ENCODE results near the gene ASGR1.

Gene ASGR1

GRCh38 chr17:7207120-7208001, 28.2 kb upstream of the ASGR1 start:
- no peak overlapping the region for H3K27ac ChIP-seq
- TF ChIP-seq ZFX (IDR thresholded peaks at IDR 0.05; ENCODE audit: borderline replicate concordance) (no peak), CTCF (IDR thresholded peaks at IDR 0.05) (no peak)

- no peak overlapping the region for H3K27ac ChIP-seq
- TF ChIP-seq ZFX (IDR thresholded peaks at IDR 0.05; ENCODE audit: borderline replicate concordance) (no peak), CTCF (IDR thresholded peaks at IDR 0.05) (no peak)
Observed at GRCh38 chr17:7205561-7205960, 26.4 kb upstream of the ASGR1 start.

- TF ChIP-seq ZFX (IDR thresholded peaks at IDR 0.05; ENCODE audit: borderline replicate concordance) (no peak), CTCF (IDR thresholded peaks at IDR 0.05) (no peak)
- no peak overlapping the region for H3K27ac ChIP-seq
Observed at GRCh38 chr17:7204828-7205461, 25.8 kb upstream of the ASGR1 start.

- no peak for TF ChIP-seq CTCF (IDR thresholded peaks at IDR 0.05)
- TF ChIP-seq ZFX (IDR thresholded peaks at IDR 0.05; ENCODE audit: borderline replicate concordance), result no peak
- no peak overlapping the region for H3K27ac ChIP-seq
Observed at GRCh38 chr17:7204336-7204735, 25.2 kb upstream of the ASGR1 start.

GRCh38 chr17:7203391-7203790, 24.2 kb upstream of the ASGR1 start:
- no peak overlapping the region for H3K27ac ChIP-seq
- TF ChIP-seq CTCF (IDR thresholded peaks at IDR 0.05), result no peak
- no peak for TF ChIP-seq ZFX (IDR thresholded peaks at IDR 0.05; ENCODE audit: borderline replicate concordance)

- TF ChIP-seq CTCF (IDR thresholded peaks at IDR 0.05) (no peak), ZFX (IDR thresholded peaks at IDR 0.05; ENCODE audit: borderline replicate concordance) (no peak)
- no peak overlapping the region for H3K27ac ChIP-seq
Observed at GRCh38 chr17:7196651-7197401, 17.7 kb upstream of the ASGR1 start.

Measured in 22Rv1 (cell line).